ENCODE measurements around the gene DSG2.

- TF ChIP-seq CTCF (IDR thresholded peaks at IDR 0.05): no peak
- no peak for TF ChIP-seq POLR2A (IDR thresholded peaks at IDR 0.05)
Observed at GRCh38 chr18:31505156-31505555, 7.2 kb downstream of the DSG2 start.
